ENCODE measurements around the gene ASXL1.

The ASXL1 gene

DNA sequence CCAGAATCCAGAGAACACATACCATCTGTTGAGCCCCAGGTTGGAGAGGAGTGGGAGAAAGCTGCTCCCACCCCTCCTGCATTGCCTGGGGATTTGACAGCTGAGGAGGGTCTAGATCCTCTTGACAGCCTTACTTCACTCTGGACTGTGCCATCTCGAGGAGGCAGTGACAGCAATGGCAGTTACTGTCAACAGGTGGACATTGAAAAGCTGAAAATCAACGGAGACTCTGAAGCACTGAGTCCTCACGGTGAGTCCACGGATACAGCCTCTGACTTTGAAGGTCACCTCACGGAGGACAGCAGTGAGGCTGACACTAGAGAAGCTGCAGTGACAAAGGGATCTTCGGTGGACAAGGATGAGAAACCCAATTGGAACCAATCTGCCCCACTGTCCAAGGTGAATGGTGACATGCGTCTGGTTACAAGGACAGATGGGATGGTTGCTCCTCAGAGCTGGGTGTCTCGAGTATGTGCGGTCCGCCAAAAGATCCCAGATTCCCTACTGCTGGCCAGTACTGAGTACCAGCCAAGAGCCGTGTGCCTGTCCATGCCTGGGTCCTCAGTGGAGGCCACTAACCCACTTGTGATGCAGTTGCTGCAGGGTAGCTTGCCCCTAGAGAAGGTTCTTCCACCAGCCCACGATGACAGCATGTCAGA lies 77.4 kb downstream of the ASXL1 start:
- TF ChIP-seq, protein P1, sequence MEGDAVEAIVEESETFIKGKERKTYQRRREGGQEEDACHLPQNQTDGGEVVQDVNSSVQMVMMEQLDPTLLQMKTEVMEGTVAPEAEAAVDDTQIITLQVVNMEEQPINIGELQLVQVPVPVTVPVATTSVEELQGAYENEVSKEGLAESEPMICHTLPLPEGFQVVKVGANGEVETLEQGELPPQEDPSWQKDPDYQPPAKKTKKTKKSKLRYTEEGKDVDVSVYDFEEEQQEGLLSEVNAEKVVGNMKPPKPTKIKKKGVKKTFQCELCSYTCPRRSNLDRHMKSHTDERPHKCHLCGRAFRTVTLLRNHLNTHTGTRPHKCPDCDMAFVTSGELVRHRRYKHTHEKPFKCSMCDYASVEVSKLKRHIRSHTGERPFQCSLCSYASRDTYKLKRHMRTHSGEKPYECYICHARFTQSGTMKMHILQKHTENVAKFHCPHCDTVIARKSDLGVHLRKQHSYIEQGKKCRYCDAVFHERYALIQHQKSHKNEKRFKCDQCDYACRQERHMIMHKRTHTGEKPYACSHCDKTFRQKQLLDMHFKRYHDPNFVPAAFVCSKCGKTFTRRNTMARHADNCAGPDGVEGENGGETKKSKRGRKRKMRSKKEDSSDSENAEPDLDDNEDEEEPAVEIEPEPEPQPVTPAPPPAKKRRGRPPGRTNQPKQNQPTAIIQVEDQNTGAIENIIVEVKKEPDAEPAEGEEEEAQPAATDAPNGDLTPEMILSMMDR (conservative IDR thresholded peaks at IDR 0.05; ENCODE audit: low read depth, low read length): no peak
- no peaks in the 10 kb centered on the region for H3K79me2 ChIP-seq (ENCODE audit: insufficient read depth, low read depth)
- no peak overlapping the region for H3K27ac ChIP-seq
- no peaks in the 10 kb centered on the region for H3K4me1 ChIP-seq (ENCODE audit: low read depth, poor library complexity, severe bottlenecking)
- H3K4me3 ChIP-seq (IDR thresholded peaks at IDR 0.05; ENCODE audit: insufficient read depth, low read depth, low read length): no peak overlapping the region
- H3K27me3 ChIP-seq (ENCODE audit: insufficient read depth, low read depth): no peaks in the 10 kb centered on the region
- peaks cover 8% of the 10 kb centered on the region; the same call in 1 of the 2 replicates for H3K36me3 ChIP-seq (ENCODE audit: insufficient read depth)
- H4K20me1 ChIP-seq (ENCODE audit: insufficient read depth): no peaks in the 10 kb centered on the region
- H2AFZ ChIP-seq (ENCODE audit: low read depth): no peak overlapping the region
- H3K4me2 ChIP-seq: no peak overlapping the region
- no peak overlapping the region for H3K9ac ChIP-seq

DNA sequence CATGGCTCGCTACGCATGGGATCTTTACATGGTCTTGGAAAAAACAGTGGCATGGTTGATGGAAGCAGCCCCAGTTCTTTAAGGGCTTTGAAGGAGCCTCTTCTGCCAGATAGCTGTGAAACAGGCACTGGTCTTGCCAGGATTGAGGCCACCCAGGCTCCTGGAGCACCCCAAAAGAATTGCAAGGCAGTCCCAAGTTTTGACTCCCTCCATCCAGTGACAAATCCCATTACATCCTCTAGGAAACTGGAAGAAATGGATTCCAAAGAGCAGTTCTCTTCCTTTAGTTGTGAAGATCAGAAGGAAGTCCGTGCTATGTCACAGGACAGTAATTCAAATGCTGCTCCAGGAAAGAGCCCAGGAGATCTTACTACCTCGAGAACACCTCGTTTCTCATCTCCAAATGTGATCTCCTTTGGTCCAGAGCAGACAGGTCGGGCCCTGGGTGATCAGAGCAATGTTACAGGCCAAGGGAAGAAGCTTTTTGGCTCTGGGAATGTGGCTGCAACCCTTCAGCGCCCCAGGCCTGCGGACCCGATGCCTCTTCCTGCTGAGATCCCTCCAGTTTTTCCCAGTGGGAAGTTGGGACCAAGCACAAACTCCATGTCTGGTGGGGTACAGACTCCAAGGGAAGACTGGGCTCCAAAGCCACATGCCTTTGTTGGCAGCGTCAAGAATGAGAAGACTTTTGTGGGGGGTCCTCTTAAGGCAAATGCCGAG lies 78.2 kb downstream of the ASXL1 start:
- Histone ChIP-seq H3K4me2 (no peak overlapping the region), H2AFZ (ENCODE audit: low read depth) (no peak overlapping the region), H3K79me2 (ENCODE audit: insufficient read depth, low read depth) (no peaks in the 10 kb centered on the region), H3K4me1 (ENCODE audit: low read depth, poor library complexity, severe bottlenecking) (no peaks in the 10 kb centered on the region), H3K36me3 (ENCODE audit: insufficient read depth) (peaks cover 8% of the 10 kb centered on the region; the same call in 1 of the 2 replicates), H3K9ac (no peak overlapping the region), H3K27me3 (ENCODE audit: insufficient read depth, low read depth) (no peaks in the 10 kb centered on the region), H3K4me3 (IDR thresholded peaks at IDR 0.05; ENCODE audit: insufficient read depth, low read depth, low read length) (no peak overlapping the region), H4K20me1 (ENCODE audit: insufficient read depth) (no peaks in the 10 kb centered on the region), H3K27ac (no peak overlapping the region)
- TF ChIP-seq, protein P1 (conservative IDR thresholded peaks at IDR 0.05; ENCODE audit: low read depth, low read length): no peak

DNA sequence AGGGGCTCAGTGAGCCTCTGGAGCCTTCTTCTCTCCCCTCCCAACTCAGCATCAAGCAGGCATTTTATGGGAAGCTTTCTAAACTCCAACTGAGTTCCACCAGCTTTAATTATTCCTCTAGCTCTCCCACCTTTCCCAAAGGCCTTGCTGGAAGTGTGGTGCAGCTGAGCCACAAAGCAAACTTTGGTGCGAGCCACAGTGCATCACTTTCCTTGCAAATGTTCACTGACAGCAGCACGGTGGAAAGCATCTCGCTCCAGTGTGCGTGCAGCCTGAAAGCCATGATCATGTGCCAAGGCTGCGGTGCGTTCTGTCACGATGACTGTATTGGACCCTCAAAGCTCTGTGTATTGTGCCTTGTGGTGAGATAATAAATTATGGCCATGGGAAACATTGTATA lies 78.8 kb downstream of the ASXL1 start:
- Histone ChIP-seq H3K4me3 (IDR thresholded peaks at IDR 0.05; ENCODE audit: insufficient read depth, low read depth, low read length) (no peak overlapping the region), H3K9ac (no peak overlapping the region), H4K20me1 (ENCODE audit: insufficient read depth) (no peaks in the 10 kb centered on the region), H2AFZ (ENCODE audit: low read depth) (no peak overlapping the region), H3K27ac (no peak overlapping the region), H3K4me2 (no peak overlapping the region), H3K79me2 (ENCODE audit: insufficient read depth, low read depth) (no peaks in the 10 kb centered on the region), H3K4me1 (ENCODE audit: low read depth, poor library complexity, severe bottlenecking) (no peaks in the 10 kb centered on the region), H3K36me3 (ENCODE audit: insufficient read depth) (peaks cover 8% of the 10 kb centered on the region; the same call in 1 of the 2 replicates), H3K27me3 (ENCODE audit: insufficient read depth, low read depth) (no peaks in the 10 kb centered on the region)
- TF ChIP-seq, protein P1 (conservative IDR thresholded peaks at IDR 0.05; ENCODE audit: low read depth, low read length): no peak

DNA sequence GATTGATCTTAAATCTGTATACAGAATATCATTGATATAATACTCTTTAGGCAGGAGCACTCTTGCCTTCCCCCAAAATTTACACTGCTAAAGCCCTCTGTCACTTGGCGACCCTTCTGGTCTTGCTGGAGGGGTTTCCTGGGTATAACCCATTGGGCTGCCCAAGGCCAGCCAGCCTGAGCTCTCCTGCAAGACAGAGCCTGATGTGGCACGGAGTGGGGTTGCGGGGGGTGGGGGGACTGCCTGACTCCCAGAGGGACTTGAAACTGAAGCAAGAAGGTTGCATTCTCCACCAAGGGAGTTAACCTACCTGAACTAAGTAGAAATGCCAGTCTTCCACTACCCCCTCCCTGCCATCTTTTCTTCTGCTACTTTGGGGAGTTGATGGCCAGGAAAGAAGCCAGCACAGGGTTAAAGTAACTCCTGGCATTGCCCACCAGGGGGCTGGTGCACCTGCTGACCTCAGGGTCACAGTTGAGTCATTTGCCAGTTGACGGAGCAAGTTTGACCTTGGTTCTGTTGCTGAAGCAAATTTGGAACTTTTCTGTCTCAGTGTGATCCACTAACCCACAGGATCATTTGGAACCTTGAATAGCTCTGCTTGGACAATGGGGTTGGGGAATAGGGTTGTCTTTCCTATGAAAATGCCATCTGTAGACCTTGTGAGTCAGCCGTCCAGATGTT lies 79.4 kb downstream of the ASXL1 start:
- H3K27ac ChIP-seq: no peak overlapping the region
- H3K36me3 ChIP-seq (ENCODE audit: insufficient read depth): peaks cover 8% of the 10 kb centered on the region; the same call in 1 of the 2 replicates
- H3K4me3 ChIP-seq (IDR thresholded peaks at IDR 0.05; ENCODE audit: insufficient read depth, low read depth, low read length): no peak overlapping the region
- H3K4me2 ChIP-seq: no peak overlapping the region
- no peaks in the 10 kb centered on the region for H3K79me2 ChIP-seq (ENCODE audit: insufficient read depth, low read depth)
- H4K20me1 ChIP-seq (ENCODE audit: insufficient read depth): no peaks in the 10 kb centered on the region
- H2AFZ ChIP-seq (ENCODE audit: low read depth): no peak overlapping the region
- H3K4me1 ChIP-seq (ENCODE audit: low read depth, poor library complexity, severe bottlenecking): no peaks in the 10 kb centered on the region
- TF ChIP-seq, protein P1 (conservative IDR thresholded peaks at IDR 0.05; ENCODE audit: low read depth, low read length): peak; percentile 49
- no peak overlapping the region for H3K9ac ChIP-seq
- H3K27me3 ChIP-seq (ENCODE audit: insufficient read depth, low read depth): no peaks in the 10 kb centered on the region
